Stimulated activated CD8-positive, alpha-beta memory T cell treated with anti-CD3 and anti-CD28 coated beads, Interleukin-7, amount 100 ng/mL, for 48 hours (primary cell): ENCODE results near the gene INPP5A.
"Not testable (repeated sequence)": the region's sequence is repeated elsewhere in the genome, so short reads cannot be mapped to it uniquely, and the experiment has no call there.

Source experiments
- DNase-seq, 2 donors: peaks; one replicate each; pipeline ENCODE4 v3.0.0-alpha.2; 2020; ENCODE audit warnings: low read depth in 1 of 2; ENCODE audit errors: extremely low read depth in 1 of 2

Gene INPP5A

GRCh38 chr10:132546567-132547420 is 9.2 kb downstream of the INPP5A start:
- DNase-seq = no peak

GRCh38 chr10:132547421-132547861 is 9.9 kb downstream of the INPP5A start:
- peak in 1 of 2 donors; percentile 44 for DNase-seq

- no peak for DNase-seq
These were observed 10.7 kb downstream of the INPP5A start for GRCh38 chr10:132548106-132548823.

GRCh38 chr10:132548869-132549268 is 11.3 kb downstream of the INPP5A start:
- no peak for DNase-seq

GRCh38 chr10:132549371-132549770 is 11.8 kb downstream of the INPP5A start:
- no peak for DNase-seq

- no peak for DNase-seq
These were observed 12.9 kb downstream of the INPP5A start for GRCh38 chr10:132550366-132551092.

- no peak for DNase-seq
These were observed 13.7 kb downstream of the INPP5A start for GRCh38 chr10:132551093-132551807.

- no peak for DNase-seq
These were observed 14.2 kb downstream of the INPP5A start for GRCh38 chr10:132551808-132552130.

- not testable (repeated sequence) for DNase-seq
These were observed 15.0 kb downstream of the INPP5A start for GRCh38 chr10:132552635-132553034.

- not testable (repeated sequence) for DNase-seq
These were observed 16.0 kb downstream of the INPP5A start for GRCh38 chr10:132553568-132553967.

GRCh38 chr10:132554053-132554990 is 16.7 kb downstream of the INPP5A start:
- no peak for DNase-seq

- DNase-seq = no peak
These were observed 17.5 kb downstream of the INPP5A start for GRCh38 chr10:132554991-132555647.

GRCh38 chr10:132555648-132556575 is 18.3 kb downstream of the INPP5A start:
- DNase-seq = no peak

- DNase-seq = no peak
These were observed 19.4 kb downstream of the INPP5A start for GRCh38 chr10:132556994-132557441.

- DNase-seq = no peak
These were observed 20.3 kb downstream of the INPP5A start for GRCh38 chr10:132557696-132558515.

GRCh38 chr10:132558516-132559413 is 21.2 kb downstream of the INPP5A start:
- DNase-seq = no peak
